Measurements from ENCODE around the gene MGMT.

Gene MGMT

GRCh38 chr10:129709627-129710509, 242.8 kb downstream of the MGMT start:
- DNase-seq (ENCODE audit: low read depth in 2 of 2) = no peak

- no peak for DNase-seq (ENCODE audit: low read depth in 2 of 2)
Observed at GRCh38 chr10:129710510-129710847, 243.4 kb downstream of the MGMT start.

DNA sequence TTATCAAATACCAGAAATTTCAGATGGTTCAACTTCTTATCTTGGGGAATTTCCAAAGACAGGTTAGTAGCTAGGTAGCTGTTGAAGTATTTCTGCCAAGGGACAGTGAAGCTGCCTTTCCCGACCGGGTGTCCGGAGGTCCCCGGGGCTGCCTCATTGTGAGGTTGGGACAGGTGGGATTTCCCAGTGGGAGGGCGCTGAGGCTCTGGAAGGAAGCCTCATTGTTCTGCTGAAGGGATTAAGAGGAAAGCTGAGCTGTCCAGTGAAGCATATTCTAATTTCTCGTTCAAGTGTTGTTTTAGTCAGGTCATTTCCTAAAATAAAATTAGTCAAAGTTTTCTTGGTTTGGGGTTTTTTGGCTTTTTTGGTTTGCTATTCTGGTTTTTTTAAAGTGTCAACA, 244.2 kb downstream of the MGMT start:
- DNase-seq (ENCODE audit: low read depth in 2 of 2) = no peak

GRCh38 chr10:129712000-129712399, 245.0 kb downstream of the MGMT start:
- no peak for DNase-seq (ENCODE audit: low read depth in 2 of 2)

- no peak for DNase-seq (ENCODE audit: low read depth in 2 of 2)
Observed at GRCh38 chr10:129713659-129714265, 246.7 kb downstream of the MGMT start.

DNA sequence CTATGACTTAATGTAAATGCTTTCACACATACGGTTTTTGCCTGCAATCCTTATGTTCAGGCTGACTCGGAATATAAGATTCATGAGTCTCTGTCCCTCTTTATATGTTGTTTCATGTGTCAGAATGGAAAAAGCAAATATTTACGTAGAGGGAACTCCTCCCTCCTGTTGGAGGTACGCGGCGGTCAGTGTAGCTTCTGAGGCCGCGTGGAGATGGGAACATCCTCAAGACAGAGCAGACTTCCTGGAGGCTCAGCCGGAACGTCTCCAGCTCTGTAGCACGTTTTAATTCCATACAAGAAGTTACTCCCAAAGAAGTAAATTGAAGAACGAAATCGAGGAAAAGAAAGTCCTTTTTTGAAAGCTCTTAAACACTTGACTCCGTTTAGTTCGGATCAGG, 248.8 kb downstream of the MGMT start:
- no peak for DNase-seq (ENCODE audit: low read depth in 2 of 2)

DNA sequence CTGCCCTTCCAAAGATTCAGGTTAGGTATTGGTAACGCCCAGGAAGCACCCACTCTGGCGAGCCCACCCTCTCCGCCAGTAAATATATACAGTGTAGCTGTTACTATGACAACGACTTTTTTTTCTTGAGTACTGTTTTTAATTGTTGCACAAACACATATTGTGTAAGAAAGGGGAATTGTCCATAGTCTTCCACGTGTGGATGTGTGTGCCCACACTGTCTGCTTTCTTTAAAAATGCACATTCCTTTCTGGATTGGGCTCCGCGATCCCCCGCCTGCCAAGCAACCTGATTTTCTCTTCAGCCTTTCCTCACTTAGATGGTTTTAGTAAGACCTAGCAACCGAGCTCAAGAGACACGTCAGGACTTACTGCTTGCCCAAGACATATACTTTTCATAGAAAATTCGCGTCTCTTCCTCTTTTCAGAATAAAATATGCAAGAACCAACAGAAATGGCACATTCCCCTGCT, 249.2 kb downstream of the MGMT start:
- no peak for DNase-seq (ENCODE audit: low read depth in 2 of 2)

GRCh38 chr10:129716881-129717280, 249.8 kb downstream of the MGMT start:
- DNase-seq (ENCODE audit: low read depth in 2 of 2) = no peak

DNA sequence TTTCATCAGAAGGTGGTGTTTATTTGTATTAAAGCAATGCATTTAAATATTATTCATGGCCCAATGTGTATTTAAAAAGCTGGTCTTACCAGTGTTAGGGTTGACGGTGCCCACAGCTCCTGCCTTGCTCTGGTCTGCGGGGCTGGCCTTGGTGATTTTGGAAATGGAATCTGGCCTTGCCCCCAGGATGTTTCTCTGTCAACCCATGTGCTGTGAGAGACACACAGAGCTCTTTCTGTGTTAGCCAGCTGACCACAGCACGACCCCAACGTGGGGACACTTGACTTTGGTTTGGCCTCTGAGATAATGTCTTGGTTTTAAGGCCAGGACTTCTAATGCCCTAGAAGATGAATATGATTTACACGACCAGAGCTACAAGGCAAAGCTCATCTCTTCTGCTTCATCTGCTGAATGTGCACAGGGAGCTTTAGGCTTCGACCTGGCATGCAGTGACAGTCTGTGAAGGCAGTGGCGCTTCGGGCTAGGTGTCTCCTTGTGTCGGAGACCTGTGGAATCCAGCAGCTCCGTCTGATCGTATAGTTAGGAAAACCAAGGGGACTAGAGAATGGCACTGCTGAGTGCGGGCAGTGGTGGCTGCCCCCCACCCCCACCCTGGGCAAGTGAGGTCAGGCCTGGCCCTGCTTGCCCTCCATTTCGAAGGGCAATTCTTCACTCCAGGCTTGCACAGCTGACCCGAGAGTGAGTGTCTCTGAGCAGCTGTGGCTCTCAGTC, 250.9 kb downstream of the MGMT start:
- DNase-seq (ENCODE audit: low read depth in 2 of 2) = no peak

- no peak for DNase-seq (ENCODE audit: low read depth in 2 of 2)
Observed at GRCh38 chr10:129718548-129719414, 251.7 kb downstream of the MGMT start.

DNA sequence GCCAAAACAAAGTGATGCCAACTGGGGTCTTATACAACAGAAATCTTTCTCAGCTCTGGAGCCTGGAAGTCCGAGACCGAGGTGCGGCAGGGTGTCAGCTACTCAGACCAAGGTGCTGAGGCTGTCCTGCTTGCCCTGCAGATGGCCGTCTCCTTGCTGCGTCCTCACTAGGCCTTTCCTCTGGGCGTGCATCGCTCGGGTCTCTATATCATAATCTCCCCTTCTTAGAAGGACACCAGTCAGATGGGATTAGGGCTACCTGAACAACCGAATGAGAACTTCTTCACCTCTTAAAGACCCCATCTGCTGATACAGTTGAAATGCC, 252.3 kb downstream of the MGMT start:
- DNase-seq (ENCODE audit: low read depth in 2 of 2) = no peak

DNA sequence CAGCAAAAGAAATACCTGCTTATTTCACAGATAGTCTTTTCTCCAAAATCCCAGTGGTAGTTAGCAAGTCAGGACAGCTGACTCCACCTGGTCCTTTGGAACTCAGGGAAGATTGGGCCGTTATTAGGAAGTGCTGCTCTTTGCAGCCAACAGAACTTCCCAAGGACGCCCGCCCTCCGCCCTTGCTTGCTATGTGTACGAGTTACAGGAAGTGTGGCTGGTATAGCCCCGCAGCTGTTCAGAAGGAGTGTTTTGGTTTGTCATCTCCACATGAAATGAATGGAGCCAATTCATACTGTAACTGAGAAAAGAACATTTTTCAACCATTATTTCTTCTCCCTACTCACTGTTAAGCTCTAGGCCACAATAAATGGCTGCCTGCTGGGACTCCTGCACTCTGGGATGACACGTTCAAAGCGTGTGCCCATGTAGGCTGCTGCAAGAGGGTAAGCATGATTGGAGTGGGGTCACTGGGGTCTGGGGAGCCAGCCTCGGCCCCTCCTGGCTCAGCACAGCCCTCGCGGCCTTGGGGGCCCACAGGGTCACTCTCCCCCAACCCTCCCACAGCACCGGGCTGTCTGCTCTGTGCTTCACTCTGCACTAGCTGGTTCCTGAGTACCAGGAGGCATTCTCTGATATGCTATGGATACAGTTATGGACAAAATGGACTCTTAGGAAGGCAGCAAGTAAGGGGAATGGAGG, 253.0 kb downstream of the MGMT start:
- DNase-seq (ENCODE audit: low read depth in 2 of 2) = no peak

DNA sequence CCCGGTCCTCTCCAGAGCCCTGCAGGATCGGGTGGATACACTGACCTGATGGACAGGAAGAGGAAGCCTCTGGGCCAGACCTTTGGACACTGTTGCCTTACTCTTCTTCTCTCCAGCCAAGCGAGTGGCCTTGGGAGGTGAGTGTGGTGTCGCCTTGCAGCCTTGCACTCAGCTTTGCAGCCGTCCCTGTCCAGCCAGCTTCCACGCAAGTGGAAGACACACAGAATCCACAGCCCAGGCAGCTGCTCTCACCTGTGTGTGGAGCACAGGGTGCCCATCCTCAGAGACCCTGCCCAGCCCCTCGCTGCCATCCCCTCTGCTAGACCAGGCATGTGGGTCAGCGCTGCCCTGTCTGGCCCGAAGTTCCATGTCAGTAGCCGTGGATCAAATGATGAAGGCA, 258.0 kb downstream of the MGMT start:
- DNase-seq (ENCODE audit: low read depth in 2 of 2) = no peak

DNA sequence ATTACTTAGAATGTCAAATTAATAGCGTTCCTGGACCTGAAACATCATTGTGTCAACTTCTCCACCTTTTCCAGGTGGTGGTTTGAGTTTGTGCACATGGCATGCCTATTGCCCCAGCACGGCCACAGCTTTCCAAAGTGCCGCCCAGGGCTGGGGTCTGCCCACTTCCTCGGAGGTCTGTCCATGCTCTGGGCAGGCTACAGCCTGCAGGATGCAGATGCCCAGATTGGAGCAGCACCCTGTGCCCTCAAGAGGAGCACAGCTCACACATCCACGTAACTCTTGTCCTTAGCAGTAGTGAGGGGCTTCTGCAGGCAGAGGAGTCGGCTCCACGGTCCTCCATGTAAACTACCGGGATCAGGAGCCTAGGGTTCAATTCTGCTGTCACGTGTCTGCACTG, 258.4 kb downstream of the MGMT start:
- DNase-seq (ENCODE audit: low read depth in 2 of 2) = no peak

- no peak for DNase-seq (ENCODE audit: low read depth in 2 of 2)
Observed at GRCh38 chr10:129725890-129726631, 259.0 kb downstream of the MGMT start.

GRCh38 chr10:129727071-129727470, 260.0 kb downstream of the MGMT start:
- no peak for DNase-seq (ENCODE audit: low read depth in 2 of 2)

DNA sequence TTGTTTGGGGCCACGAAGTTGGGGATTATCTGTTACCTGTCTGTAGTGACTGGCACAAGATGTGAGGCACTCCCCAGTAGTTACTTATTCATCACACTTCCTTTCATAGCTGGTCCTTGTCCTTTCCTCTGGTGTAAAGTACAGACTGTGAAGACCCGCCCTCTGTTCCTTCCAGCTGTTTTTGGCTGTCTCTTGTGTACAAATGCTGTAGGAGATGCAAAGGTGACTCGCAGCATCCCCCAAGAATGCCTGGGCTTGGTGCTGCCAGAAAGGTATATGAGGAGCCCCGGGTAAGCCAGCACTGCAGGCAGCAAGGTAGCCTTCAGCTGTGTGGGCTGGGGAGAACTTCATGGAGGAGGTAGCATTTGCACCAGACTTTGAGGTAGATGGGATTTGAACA, 260.5 kb downstream of the MGMT start:
- DNase-seq (ENCODE audit: low read depth in 2 of 2) = no peak

- DNase-seq (ENCODE audit: low read depth in 2 of 2) = no peak
Observed at GRCh38 chr10:129728246-129728820, 261.3 kb downstream of the MGMT start.

DNA sequence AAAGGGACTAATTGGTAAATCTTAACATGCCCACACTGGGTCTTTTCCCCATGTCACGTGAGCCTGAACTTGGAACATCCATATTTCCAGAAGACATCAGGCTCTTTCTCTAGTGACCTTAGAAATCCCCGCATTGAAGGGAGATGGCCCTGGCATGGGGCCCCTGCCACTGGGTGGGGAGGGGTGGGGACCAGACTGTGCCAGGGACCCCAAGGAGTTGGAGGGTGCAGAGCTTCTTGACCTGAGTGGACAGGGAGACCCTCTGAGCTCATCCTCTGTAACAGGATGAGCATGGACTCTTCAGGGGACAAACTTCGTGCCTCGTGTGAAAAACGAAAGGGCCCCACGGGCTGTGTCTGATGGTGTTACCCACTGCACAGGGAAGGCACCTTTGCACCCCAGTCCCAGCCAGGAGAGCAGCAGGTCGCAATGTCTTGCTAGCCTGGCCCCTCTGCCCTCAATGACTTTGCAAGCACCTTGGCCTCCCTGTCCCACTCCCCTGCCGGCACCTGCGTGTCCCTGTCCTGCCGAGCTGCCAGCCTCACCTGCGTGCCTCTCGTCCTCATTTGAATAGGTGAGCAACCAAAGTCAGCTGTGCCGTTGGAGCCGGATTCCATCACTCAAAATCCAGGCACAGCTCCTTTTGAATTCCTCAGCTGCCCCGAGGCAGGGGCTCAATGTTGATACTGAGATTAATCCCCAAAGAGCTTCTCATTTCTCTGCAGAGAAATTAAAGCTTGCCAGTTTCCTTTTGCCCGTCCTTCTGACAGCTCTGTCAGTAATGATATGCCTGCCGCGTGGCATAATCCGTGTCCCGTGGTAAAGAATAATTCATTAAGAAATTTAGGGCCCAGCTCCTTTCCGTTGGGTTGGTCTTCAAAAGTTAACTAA, 262.1 kb downstream of the MGMT start:
- no peak for DNase-seq (ENCODE audit: low read depth in 2 of 2)
